ENCODE measurements around the gene YPEL3.
"Not testable (repeated sequence)": the region's sequence is repeated elsewhere in the genome, so short reads cannot be mapped to it uniquely, and the experiment has no call there.

The YPEL3 gene

GRCh38 chr16:30117768-30118167, 21.8 kb upstream of the YPEL3 start:
- no peak for DNase-seq (ENCODE audit: low spot score)

DNA sequence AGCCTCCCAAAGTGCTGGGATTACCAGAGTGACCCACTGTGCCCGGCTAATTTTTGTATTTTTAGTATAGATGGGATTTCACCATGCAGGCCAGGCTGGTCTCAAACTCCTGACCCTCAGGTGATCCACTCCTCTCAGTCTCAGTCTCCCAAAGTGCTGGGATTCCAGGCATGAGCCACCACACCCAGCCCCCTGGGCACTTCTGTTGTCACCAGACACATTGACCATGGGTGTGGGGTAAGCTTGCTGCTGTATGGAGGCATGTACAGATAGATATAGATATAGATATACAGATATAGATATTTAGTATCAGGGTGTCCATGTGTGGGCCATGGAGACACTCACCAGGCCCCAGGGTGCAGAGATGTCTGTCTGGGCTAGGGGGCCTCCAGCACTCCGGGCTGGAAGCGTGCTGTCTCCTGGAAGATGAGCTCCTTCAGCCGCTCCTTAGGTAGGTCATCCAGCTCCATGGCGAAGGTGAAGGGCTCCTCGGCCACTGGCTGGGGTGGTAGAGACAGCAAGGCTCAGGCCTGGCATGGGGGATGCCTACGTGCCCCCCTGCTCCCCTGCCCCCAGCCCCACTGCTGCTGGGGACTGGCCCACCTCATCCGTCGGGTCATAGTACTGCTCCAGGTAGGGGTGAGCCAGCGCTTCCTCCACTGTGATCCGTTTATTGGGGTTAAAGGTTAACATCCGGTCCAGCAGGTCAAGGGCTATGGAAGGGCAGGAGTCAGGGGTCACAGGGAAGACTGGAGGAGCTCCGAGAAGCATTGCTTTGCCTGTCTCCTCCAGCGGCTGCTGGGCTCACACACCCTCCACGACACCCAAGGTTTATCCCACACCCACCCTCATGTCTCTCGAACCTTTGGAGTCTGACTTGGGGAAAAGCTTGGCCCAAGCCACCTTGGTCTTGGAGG, 20.5 kb upstream of the YPEL3 start:
- DNase-seq (ENCODE audit: low spot score), result no peak

DNA sequence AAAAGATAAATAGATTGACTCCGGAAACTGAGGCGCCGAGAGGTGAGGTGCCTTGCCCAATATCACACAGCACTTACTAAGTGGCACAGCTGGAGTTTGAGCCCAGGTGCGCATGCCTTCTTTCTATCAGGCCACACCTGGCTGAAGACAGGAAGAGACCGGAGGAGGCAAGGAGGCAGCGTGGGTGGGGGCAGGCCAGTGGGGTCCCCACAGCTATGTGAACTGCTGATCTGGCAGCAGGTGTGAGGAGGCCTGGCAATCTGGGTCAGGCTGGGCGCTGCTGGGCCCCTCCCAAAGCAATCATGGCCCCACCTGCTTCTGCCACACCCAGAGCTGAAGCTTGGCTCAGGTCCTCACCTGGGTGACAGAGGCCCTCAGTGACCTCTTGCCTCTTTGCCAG, 19.2 kb upstream of the YPEL3 start:
- no peak for DNase-seq (ENCODE audit: low spot score)

DNA sequence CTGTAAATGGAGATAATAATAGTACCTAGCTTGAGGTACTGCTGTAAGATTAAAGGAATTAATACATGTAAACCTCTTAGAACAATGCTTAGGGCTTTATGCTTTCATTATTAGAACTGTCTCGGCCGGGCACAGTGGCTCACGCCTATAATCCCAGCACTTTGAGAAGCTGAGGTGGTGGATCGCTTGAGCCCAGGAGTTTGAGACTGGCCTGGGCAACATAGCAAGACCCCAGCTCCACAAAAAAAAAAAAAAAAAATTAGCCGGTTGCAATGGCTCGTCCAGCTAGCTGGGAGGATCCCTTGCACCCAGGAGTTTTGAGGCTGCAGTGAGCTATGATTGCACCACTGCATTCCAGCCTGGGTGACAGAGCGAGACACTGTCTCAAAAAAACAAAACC, 18.8 kb upstream of the YPEL3 start:
- DNase-seq (ENCODE audit: low spot score), result not testable (repeated sequence)

- no peak for DNase-seq (ENCODE audit: low spot score)
These were observed 18.4 kb upstream of the YPEL3 start for GRCh38 chr16:30114411-30114810.

DNA sequence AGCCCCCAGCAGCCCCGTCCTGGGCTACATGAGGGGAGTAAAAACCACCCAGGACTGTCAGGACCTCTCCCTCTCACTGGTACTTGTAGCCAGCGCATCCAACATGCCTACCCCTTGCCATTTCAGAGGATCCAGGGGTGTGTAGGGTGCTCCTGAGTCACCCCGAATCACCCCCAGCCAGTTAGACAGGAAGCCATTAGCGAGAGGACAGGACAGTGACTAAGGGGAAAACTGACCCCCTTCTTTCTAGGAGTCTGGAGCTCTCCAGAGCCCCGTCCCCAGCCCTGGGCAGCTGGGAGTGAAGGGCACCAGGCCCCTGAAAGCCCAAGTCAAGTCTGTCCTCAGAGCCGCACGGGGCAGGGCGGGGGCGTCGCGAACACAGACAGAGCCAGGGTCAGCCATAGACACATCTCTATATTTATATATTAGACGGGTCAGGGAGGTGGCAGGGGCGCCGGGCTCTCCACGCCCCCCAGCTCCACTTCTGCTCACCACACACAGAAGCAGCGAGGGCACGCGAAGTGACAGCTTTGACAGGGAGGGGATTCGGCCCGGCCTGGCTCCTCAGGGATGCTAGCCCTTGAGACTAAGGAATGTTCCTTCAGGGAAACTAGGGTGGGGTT, 17.8 kb upstream of the YPEL3 start:
- peak; percentile 12 for DNase-seq (ENCODE audit: low spot score)

DNA sequence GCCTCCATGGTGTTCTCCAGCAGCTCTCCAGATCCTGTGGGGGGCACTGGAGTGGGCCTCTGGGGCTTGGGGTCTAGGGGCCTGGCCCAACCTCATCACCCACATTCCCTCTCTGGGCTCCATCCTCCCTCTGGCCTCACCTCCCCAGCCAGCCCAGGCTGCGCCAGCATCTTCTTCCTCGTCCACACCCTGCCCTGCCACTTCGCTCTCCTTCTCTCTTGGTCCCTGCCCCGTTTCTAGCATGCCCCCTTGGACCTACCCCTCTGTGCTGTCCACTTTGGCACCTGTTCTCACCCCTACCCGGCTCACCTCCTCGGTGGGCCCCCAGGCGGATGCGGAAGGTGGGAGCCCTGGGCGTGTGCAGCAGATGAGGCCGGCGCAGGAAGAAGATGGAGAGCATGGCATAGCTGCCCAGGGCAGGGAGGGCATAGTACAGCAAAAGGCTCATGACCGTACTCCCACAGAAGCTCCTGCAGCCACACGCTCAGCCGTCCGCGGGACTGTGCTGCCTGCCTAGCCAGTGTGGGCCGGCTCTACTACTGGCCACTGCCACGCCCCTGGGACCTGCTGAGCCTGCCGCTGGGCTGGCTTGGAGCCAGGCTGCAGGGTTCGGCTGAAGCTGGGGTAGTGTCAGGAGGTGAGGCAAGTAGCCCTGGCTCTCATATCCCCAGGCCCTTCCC, 17.2 kb upstream of the YPEL3 start, which contains the start of gene GDPD3:
Gene GDPD3, minus strand, starts transcription at position 507 of the 680 bp plus-strand sequence. Its CDS starts 59 bp downstream, at position 448.
- peak; percentile 9 for DNase-seq (ENCODE audit: low spot score)

- peak; percentile 75 for DNase-seq (ENCODE audit: low spot score)
These were observed 16.4 kb upstream of the YPEL3 start for GRCh38 chr16:30112197-30113030.

DNA sequence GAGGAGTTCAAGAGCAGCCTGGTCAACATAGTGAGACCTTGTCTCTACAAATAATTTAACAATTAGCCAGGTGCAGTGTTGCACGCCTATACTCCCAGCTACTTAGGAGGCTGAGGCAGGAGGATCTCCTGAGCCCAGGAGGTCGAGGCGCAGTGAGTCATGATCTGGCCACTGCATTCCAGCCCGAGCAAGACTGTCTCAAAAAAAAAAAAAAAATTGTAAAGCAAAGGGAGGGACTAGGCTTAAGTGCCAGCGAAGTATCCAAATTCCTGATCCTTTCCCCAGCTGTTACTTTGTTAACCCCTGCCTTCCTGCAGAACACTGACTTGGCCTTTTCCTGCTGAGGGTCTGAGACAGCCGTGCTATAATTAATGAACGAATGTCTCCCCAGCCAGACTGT, 14.6 kb upstream of the YPEL3 start:
- DNase-seq (ENCODE audit: low spot score), result no peak

GRCh38 chr16:30108059-30108850, 12.2 kb upstream of the YPEL3 start:
- no peak for DNase-seq (ENCODE audit: low spot score)

GRCh38 chr16:30104492-30104891, 8.5 kb upstream of the YPEL3 start:
- DNase-seq (ENCODE audit: low spot score), result no peak

GRCh38 chr16:30104090-30104489, 8.1 kb upstream of the YPEL3 start:
- DNase-seq (ENCODE audit: low spot score), result no peak

- DNase-seq (ENCODE audit: low spot score), result no peak
These were observed 1.0 kb upstream of the YPEL3 start for GRCh38 chr16:30096862-30097563.

DNA sequence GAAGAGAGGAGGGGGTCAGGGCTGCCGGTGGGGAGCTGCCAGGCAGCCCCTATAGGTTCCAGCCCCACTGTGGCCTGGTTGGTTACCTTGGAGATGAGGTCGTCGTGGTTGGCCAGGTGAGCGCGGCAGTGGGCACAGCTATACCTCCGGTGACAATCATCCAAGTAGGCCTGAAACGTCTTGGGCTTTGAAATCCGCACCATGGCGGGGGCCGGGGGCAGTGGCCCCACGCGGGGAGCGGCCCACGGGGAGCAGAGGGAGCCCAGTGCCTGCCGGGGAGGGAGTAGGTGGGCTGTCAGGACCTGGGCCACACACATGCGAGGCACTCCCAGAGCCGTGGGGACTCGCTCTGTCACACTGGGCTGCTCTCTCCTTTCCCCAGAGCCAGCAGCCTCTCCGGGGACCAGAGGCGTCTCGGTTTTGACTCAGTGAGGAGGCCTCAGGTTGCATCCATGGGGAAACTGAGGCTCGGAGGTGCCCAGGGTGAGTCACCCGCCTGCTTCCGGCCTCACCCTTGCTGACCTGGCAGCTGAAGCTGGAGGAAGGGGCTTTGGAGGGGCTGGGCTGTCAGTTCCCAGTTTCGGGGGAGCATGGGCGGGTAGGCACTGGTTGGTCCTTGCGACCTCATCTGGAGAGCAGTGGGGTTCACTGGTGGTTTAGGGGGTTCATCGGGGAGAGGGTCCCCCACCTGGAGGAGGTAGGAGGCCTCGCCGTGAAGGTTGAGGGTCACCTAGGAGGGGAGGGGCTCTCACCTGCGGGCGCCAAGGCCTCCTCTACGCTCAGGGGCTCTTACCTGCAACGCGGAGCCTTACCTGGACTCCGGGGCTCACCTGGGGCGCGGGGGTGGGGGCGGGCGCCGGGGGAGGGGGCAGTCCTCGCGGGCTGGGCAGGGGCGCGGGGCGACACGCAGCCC, 591 bp downstream of the YPEL3 start:
- DNase-seq (ENCODE audit: low spot score), result no peak

DNA sequence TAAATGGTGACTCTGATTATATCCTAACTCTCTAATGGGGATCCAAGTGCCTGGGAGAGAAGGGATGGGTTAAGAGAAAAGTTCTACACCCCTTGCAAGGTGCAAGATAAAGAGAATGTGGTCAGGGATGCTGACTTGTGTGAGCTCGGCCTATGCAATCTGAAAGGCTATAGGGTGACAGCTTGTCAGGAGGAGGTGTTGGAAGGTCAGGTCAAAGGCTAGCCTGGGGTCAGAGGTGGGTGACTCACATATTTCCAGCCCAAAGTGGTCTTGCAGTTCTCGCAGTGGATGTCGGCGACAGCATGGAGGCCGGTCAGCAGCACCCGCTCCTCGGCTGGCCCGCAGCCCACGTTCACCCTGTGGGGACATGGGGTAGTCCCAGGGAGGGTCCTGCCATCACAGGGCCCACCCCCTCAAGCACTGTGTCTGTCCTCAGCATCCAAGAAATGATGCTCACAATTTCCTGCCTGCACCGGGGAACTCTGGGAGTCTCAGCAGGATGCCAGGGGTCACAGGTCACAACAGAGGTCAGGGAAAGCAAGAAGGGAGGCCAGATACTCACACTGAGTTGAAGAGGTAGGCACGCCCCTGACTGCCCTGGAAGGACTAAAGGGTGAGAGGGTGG, 1.4 kb downstream of the YPEL3 start:
- DNase-seq (ENCODE audit: low spot score), result no peak

DNA sequence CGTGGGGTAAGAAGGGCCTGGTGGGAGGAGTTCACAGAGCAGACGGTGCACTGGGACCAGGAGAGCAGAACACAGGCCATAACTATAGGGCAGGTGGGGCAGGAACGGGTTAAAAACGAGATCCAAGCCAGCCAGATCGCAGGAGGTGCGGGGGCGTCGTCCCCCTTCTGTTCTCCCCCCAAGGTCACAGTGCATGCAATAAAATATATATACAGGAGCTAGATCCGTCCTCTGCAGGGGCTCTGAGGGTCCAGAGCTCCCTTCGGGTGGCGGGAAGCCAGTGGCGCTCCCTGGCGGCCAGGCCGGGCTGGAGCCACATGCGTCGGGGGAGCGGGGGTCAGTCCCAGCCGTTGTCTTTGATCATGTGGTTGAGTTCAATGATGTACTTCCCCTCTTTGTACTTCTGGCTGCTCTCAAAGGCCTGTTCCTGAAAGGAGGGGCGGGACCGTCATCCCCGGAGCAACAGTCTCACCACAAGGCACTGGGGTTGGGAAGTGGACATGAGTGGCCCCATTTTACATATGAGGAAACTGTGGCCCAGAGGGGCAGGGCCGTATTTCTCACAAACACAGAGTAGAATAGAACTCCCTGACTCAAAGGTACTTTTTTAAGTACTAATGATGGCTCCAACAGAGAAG, 3.5 kb downstream of the YPEL3 start:
- peak; percentile 60 for DNase-seq (ENCODE audit: low spot score)

- peak; percentile 92 for DNase-seq (ENCODE audit: low spot score)
These were observed 4.3 kb downstream of the YPEL3 start, which contains the start of gene TBX6 for GRCh38 chr16:30091474-30092372. Gene TBX6, minus strand, starts transcription at chr16:30091924. Its CDS starts 731 bp downstream, at chr16:30091193.
